Stomach (tissue), 4 donors: Measurements from ENCODE around the gene CCSER1.

ENCODE experiments used
- EP300 ChIP-seq: sonication (generic); formaldehyde crosslinking; IDR thresholded peaks from one replicate; pipeline ENCODE4 v1.6.1; 2017; ENCODE audit warnings: antibody characterized with exemption
- POLR2A ChIP-seq, 4 donors: fragments of 450-650 bp; IDR thresholded peaks; one replicate each; pipeline ENCODE4 v1.6.1; 2016; ENCODE audit warnings: antibody characterized with exemption in 4 of 4, control low read depth in 2 of 4, mild to moderate bottlenecking in 1 of 4, moderate library complexity in 1 of 4
- POLR2AphosphoS5 ChIP-seq, 3 donors: sonication (generic); formaldehyde crosslinking; IDR thresholded peaks; one replicate each; pipeline ENCODE4 v1.6.1; 2016; ENCODE audit warnings: antibody characterized with exemption in 3 of 3
- TF ChIP-seq, protein P1 (sequence below), 7 experiments: fragments of 450-650 bp in 4 of 7; fragments of 200-600 bp in 3 of 7; sonication (generic) in 3 of 7; IDR thresholded peaks; one replicate each; pipeline ENCODE4 v1.5.1; 2016 to 2019; ENCODE audit warnings: antibody characterized with exemption in 7 of 7, control low read depth in 2 of 7, mild to moderate bottlenecking in 1 of 7

- TF ChIP-seq, protein P1, sequence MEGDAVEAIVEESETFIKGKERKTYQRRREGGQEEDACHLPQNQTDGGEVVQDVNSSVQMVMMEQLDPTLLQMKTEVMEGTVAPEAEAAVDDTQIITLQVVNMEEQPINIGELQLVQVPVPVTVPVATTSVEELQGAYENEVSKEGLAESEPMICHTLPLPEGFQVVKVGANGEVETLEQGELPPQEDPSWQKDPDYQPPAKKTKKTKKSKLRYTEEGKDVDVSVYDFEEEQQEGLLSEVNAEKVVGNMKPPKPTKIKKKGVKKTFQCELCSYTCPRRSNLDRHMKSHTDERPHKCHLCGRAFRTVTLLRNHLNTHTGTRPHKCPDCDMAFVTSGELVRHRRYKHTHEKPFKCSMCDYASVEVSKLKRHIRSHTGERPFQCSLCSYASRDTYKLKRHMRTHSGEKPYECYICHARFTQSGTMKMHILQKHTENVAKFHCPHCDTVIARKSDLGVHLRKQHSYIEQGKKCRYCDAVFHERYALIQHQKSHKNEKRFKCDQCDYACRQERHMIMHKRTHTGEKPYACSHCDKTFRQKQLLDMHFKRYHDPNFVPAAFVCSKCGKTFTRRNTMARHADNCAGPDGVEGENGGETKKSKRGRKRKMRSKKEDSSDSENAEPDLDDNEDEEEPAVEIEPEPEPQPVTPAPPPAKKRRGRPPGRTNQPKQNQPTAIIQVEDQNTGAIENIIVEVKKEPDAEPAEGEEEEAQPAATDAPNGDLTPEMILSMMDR (IDR thresholded peaks at IDR 0.05), result no peak
- TF ChIP-seq EP300 (no peak), POLR2A (IDR thresholded peaks at IDR 0.05) (no peak), POLR2AphosphoS5 (IDR thresholded peaks at IDR 0.05) (no peak)
These were observed 1171.0 kb downstream of the CCSER1 start for GRCh38 chr4:91298156-91298700.
